ENCODE measurements around the gene ACAT2. TPM values are rescaled to one million over a fixed set of nuclear protein-coding genes. Genes with fewer than 3 reads are reported as not detected.
"Not testable (repeated sequence)": the region's sequence is repeated elsewhere in the genome, so short reads cannot be mapped to it uniquely, and the experiment has no call there.

ACAT2 gene
- total and polyA plus RNA-seq, 9 donors: 7.2 to 113 (median 20.3) TPM

DNA sequence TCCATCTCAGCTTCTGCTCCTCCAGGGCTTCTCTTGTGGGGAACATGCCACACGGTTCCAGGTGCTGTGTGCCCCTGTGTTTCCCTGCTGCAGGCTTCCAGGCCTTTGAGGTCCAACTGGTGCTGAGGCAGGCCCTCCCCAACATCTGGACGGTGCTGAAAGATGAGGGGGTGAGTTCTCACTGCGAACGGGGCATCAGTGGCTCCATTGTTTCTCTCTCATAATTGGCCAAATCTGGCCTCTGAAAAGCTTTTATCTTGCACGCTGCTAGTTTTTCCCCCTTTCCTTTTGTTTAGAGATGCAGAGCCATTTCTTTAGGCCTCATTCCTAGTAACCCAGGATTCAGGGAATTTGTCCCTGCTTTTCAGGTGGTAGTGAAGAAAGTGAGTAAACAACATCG, 46.8 kb downstream of the ACAT2 start:
- no peaks in the 10 kb centered on the region for H3K9me3 ChIP-seq
- 80 to 82% (median 81%) methylated on average over 6 of the region's 6 CpGs for WGBS, 3 donors
- H3K36me3 ChIP-seq: no peaks in the 10 kb centered on the region
- TF ChIP-seq, protein P1, sequence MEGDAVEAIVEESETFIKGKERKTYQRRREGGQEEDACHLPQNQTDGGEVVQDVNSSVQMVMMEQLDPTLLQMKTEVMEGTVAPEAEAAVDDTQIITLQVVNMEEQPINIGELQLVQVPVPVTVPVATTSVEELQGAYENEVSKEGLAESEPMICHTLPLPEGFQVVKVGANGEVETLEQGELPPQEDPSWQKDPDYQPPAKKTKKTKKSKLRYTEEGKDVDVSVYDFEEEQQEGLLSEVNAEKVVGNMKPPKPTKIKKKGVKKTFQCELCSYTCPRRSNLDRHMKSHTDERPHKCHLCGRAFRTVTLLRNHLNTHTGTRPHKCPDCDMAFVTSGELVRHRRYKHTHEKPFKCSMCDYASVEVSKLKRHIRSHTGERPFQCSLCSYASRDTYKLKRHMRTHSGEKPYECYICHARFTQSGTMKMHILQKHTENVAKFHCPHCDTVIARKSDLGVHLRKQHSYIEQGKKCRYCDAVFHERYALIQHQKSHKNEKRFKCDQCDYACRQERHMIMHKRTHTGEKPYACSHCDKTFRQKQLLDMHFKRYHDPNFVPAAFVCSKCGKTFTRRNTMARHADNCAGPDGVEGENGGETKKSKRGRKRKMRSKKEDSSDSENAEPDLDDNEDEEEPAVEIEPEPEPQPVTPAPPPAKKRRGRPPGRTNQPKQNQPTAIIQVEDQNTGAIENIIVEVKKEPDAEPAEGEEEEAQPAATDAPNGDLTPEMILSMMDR (IDR thresholded peaks at IDR 0.05): no peak
- TF ChIP-seq EP300 (IDR thresholded peaks at IDR 0.05): no peak
- TF ChIP-seq POLR2A (IDR thresholded peaks at IDR 0.05): no peak
- no peak overlapping the region for H3K27ac ChIP-seq
- no peak overlapping the region for H3K4me3 ChIP-seq
- intact Hi-C loops (cut with DNase I): no loop called here
- H3K27me3 ChIP-seq: no peaks in the 10 kb centered on the region
- H3K4me1 ChIP-seq (ENCODE audit: insufficient read depth): no peaks in the 10 kb centered on the region
- DNase-seq: no peak

- Histone ChIP-seq H3K4me3 (no peak overlapping the region), H3K9me3 (no peaks in the 10 kb centered on the region), H3K36me3 (no peaks in the 10 kb centered on the region), H3K4me1 (ENCODE audit: insufficient read depth) (no peaks in the 10 kb centered on the region), H3K27ac (no peak overlapping the region), H3K27me3 (no peaks in the 10 kb centered on the region)
- no peak for DNase-seq
- intact Hi-C loops (cut with DNase I): no loop called here
- 83 to 87% (median 86%) methylated on average over 4 of the region's 4 CpGs for WGBS, 3 donors
- no peak for TF ChIP-seq EP300 (IDR thresholded peaks at IDR 0.05)
- no peak for TF ChIP-seq POLR2A (IDR thresholded peaks at IDR 0.05)
- TF ChIP-seq, protein P1 (IDR thresholded peaks at IDR 0.05): no peak
Observed at GRCh38 chr6:159809149-159809548, 47.3 kb downstream of the ACAT2 start.

DNA sequence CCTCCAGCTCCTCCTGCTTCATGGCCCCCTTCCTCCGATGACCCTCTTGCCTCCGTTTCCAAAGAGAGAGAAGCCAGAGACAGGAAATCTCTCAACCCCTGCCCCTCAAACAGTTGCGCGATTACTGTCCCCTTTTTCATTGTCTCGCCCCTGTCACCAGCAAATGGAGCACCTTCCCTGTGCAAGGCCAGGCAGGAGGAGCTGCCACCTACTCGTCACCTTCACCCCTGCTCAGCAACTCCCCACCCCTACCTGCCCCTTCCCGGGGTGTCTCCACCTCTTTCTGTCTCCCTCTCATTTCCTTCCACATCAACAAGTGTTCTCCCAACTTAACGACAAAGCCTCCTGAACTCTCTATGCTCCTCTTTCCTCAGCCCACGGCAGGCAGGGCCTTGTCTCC, 51.9 kb downstream of the ACAT2 start:
- intact Hi-C loops (cut with DNase I): no loop called here
- H3K4me3 ChIP-seq: no peak overlapping the region
- no peak overlapping the region for H3K27ac ChIP-seq
- TF ChIP-seq POLR2A (IDR thresholded peaks at IDR 0.05) (no peak), EP300 (IDR thresholded peaks at IDR 0.05) (no peak)
- H3K27me3 ChIP-seq: no peaks in the 10 kb centered on the region
- no peaks in the 10 kb centered on the region for H3K4me1 ChIP-seq (ENCODE audit: insufficient read depth)
- no peaks in the 10 kb centered on the region for H3K36me3 ChIP-seq
- DNase-seq: no peak
- 82 to 83% (median 83%) methylated on average over 9 of the region's 9 CpGs for WGBS, 3 donors
- no peaks in the 10 kb centered on the region for H3K9me3 ChIP-seq

DNA sequence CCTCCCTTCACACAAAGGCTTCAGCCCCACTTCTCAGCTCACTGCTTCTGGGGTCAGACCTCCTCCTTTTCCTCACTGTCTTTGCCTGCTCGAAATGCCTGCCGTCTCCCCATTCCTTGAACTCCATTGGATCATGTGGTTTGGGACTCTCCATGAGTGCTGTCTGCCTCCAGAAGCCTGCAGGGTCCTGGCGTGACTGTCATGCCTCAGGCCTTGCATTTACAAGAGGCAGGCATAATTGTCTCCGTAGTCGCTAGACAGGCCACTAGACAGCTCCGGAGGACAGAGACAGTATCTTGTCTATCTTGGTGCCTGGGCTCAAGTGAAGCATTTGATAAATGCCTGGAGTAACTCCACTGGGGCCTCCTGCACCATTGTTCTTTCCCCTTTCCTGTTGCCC, 53.6 kb downstream of the ACAT2 start:
- no peak for DNase-seq
- no peak overlapping the region for H3K27ac ChIP-seq
- H3K36me3 ChIP-seq: no peaks in the 10 kb centered on the region
- H3K27me3 ChIP-seq: no peaks in the 10 kb centered on the region
- TF ChIP-seq POLR2A (IDR thresholded peaks at IDR 0.05): no peak
- TF ChIP-seq, protein P1 (IDR thresholded peaks at IDR 0.05): no peak
- no peak overlapping the region for H3K4me3 ChIP-seq
- H3K9me3 ChIP-seq: no peaks in the 10 kb centered on the region
- intact Hi-C loops (cut with DNase I): no loop called here
- no peaks in the 10 kb centered on the region for H3K4me1 ChIP-seq (ENCODE audit: insufficient read depth)
- 77 to 90% (median 82%) methylated on average over 6 of the region's 6 CpGs for WGBS, 3 donors

DNA sequence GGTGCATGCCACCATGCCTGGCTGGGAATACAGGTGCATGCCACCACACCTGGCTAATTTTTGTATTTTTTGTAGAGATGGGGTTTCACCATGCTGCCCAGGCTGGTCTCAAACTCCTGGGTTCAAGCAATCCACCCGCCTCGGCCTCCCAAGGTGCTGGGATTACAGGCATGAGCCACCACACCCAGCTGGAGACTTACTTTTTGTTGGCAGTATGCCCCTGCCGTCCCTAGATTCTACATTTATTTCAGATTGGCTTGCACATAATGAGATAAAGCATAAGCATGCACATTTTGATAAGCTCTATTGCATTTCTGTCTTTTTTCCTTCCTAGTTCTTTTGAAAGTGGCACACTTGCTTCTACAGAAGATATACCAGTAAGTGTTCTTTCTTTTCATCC, 54.9 kb downstream of the ACAT2 start:
- H3K27me3 ChIP-seq; H3K9me3 ChIP-seq; H3K4me3 ChIP-seq; H3K27ac ChIP-seq; H3K36me3 ChIP-seq; H3K4me1 ChIP-seq (ENCODE audit: insufficient read depth); intact Hi-C loops (cut with DNase I); DNase-seq: not testable (repeated sequence)
- 70 to 85% (median 79%) methylated on average over 3 of the region's 3 CpGs for WGBS, 3 donors
